ENCODE data around the gene MCCC1.

MCCC1 gene

DNA sequence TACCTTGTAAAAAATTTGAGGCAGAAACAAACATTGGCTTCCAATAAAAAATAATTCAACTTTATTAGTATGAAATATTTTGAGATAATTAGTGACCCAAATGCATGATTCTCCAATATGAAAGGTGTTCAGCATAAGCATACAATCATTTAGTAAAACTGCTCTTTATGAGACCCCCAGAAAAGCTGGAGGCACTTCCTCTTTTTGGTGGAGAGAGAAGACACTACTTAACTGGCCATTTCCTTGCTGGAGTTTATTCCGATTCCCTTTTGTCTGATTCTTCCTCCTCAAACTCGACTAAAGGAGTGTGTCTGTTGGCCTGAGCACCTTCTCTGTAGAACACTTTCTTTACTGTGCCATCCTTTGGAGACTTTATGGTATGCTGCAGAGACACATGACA, 84.1 kb downstream of the MCCC1 start:
- Histone ChIP-seq H3K18ac (ENCODE audit: low read length) (no peak overlapping the region), H3K4me3 (ENCODE audit: low read length) (no peak overlapping the region), H2BK120ac (ENCODE audit: low read depth, low read length) (no peak overlapping the region), H3K79me2 (ENCODE audit: control insufficient read depth, insufficient read depth, low read length) (no peaks in the 10 kb centered on the region), H2BK15ac (replicated peaks; ENCODE audit: low read depth) (no peak overlapping the region), H2AK5ac (ENCODE audit: low read length) (no peak overlapping the region), H2BK5ac (ENCODE audit: low read length) (no peak overlapping the region), H3K27ac (ENCODE audit: low read depth, low read length) (no peak overlapping the region), H3K4me2 (ENCODE audit: low read length) (no peak overlapping the region), H3K23ac (ENCODE audit: low read length) (no peak overlapping the region), H3K4me1 (ENCODE audit: control insufficient read depth, low read depth, low read length) (no peaks in the 10 kb centered on the region), H3K9ac (ENCODE audit: low read length) (no peak overlapping the region), H3K56ac (ENCODE audit: low read length) (no peak overlapping the region), H4K5ac (ENCODE audit: low read length) (no peak overlapping the region), H3K27me3 (ENCODE audit: insufficient read depth, low read length, poor library complexity) (no peaks in the 10 kb centered on the region), H3K79me1 (ENCODE audit: low read length) (no peaks in the 10 kb centered on the region), H3K4ac (ENCODE audit: low read depth, low read length) (no peak overlapping the region), H3K36me3 (ENCODE audit: control insufficient read depth, insufficient read depth, low read length) (no peaks in the 10 kb centered on the region), H4K8ac (ENCODE audit: low read depth, low read length) (no peak overlapping the region)
- DNase-seq: no peak
- WGBS (ENCODE audit: extremely low coverage, insufficient coverage, low lambda C conversion rate): no CpG with 5 or more reads among the region's 2 CpGs

DNA sequence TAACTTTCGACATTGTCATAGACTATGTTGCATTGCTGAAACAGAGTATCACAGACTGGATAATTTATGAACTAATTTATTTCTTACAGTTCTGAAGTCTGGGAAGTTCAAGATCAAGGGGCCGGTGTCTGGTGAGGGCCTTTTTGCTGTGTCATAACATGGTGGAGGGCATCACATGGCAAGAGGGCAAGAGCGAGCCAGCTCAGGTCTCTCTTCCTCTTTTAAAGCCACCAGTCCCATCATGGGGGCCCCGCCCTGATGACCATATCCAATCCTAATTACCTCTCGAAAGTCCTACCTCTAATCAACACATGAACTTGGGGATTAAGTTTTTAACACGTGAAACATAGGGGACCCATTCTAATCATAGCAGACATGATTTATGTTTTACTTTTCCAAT, 85.4 kb downstream of the MCCC1 start:
- Histone ChIP-seq H3K4me3 (ENCODE audit: low read length) (no peak overlapping the region), H4K5ac (ENCODE audit: low read length) (no peak overlapping the region), H3K18ac (ENCODE audit: low read length) (no peak overlapping the region), H4K8ac (ENCODE audit: low read depth, low read length) (no peak overlapping the region), H3K27ac (ENCODE audit: low read depth, low read length) (no peak overlapping the region), H3K4ac (ENCODE audit: low read depth, low read length) (no peak overlapping the region), H2BK5ac (ENCODE audit: low read length) (no peak overlapping the region), H3K56ac (ENCODE audit: low read length) (no peak overlapping the region), H3K79me1 (ENCODE audit: low read length) (no peaks in the 10 kb centered on the region), H3K4me1 (ENCODE audit: control insufficient read depth, low read depth, low read length) (no peaks in the 10 kb centered on the region), H3K27me3 (ENCODE audit: insufficient read depth, low read length, poor library complexity) (no peaks in the 10 kb centered on the region), H3K36me3 (ENCODE audit: control insufficient read depth, insufficient read depth, low read length) (no peaks in the 10 kb centered on the region), H3K23ac (ENCODE audit: low read length) (no peak overlapping the region), H2AK5ac (ENCODE audit: low read length) (no peak overlapping the region), H2BK15ac (replicated peaks; ENCODE audit: low read depth) (no peak overlapping the region), H2BK120ac (ENCODE audit: low read depth, low read length) (no peak overlapping the region), H3K9ac (ENCODE audit: low read length) (no peak overlapping the region), H3K4me2 (ENCODE audit: low read length) (no peak overlapping the region), H3K79me2 (ENCODE audit: control insufficient read depth, insufficient read depth, low read length) (no peaks in the 10 kb centered on the region)
- WGBS (ENCODE audit: extremely low coverage, insufficient coverage, low lambda C conversion rate): no CpG with 5 or more reads among the region's 6 CpGs
- no peak for DNase-seq

GRCh38 chr3:183013074-183013473, 86.2 kb downstream of the MCCC1 start:
- WGBS (ENCODE audit: extremely low coverage, insufficient coverage, low lambda C conversion rate): no CpG with 5 or more reads among the region's 5 CpGs
- no peak overlapping the region for H2BK5ac ChIP-seq (ENCODE audit: low read length)
- H3K18ac ChIP-seq (ENCODE audit: low read length): no peak overlapping the region

DNA sequence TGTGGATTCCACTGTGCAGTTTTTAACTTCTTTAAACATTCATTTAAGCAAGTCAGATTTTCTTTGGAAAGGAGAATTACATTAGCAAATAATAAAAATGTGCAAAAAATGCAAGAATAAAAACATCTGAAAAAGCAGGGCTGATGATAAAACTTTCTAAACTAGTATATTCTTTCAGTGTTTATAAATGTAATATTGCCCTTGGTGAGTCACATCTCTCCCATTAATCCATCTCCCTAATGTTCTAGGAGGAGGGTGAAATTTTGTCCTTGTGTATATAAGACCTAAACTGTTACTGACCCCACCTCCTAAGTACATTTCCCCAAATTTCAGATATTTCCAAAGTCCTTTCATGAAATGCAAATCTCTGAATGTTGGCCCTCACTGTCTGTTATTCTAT, 90.5 kb downstream of the MCCC1 start:
- no peak overlapping the region for H3K4me3 ChIP-seq (ENCODE audit: low read length)
- H2AK5ac ChIP-seq (ENCODE audit: low read length): no peak overlapping the region
- no peak overlapping the region for H4K8ac ChIP-seq (ENCODE audit: low read depth, low read length)

More at GRCh38 chr3:183013074-183013473, 86.2 kb downstream of the MCCC1 start:
- H3K4me2 ChIP-seq (ENCODE audit: low read length): no peak overlapping the region
- H2AK5ac ChIP-seq (ENCODE audit: low read length): no peak overlapping the region
- no peak overlapping the region for H3K4ac ChIP-seq (ENCODE audit: low read depth, low read length)
- no peak for DNase-seq
- no peaks in the 10 kb centered on the region for H3K4me1 ChIP-seq (ENCODE audit: control insufficient read depth, low read depth, low read length)
- no peak overlapping the region for H4K8ac ChIP-seq (ENCODE audit: low read depth, low read length)
- H3K9ac ChIP-seq (ENCODE audit: low read length): no peak overlapping the region
- H3K23ac ChIP-seq (ENCODE audit: low read length): no peak overlapping the region
- H3K4me3 ChIP-seq (ENCODE audit: low read length): no peak overlapping the region
- no peaks in the 10 kb centered on the region for H3K27me3 ChIP-seq (ENCODE audit: insufficient read depth, low read length, poor library complexity)
- no peak overlapping the region for H4K5ac ChIP-seq (ENCODE audit: low read length)
- no peak overlapping the region for H3K27ac ChIP-seq (ENCODE audit: low read depth, low read length)
- no peaks in the 10 kb centered on the region for H3K36me3 ChIP-seq (ENCODE audit: control insufficient read depth, insufficient read depth, low read length)
- H3K56ac ChIP-seq (ENCODE audit: low read length): no peak overlapping the region
- no peaks in the 10 kb centered on the region for H3K79me1 ChIP-seq (ENCODE audit: low read length)
- H3K79me2 ChIP-seq (ENCODE audit: control insufficient read depth, insufficient read depth, low read length): no peaks in the 10 kb centered on the region
- H2BK15ac ChIP-seq (replicated peaks; ENCODE audit: low read depth): no peak overlapping the region
- H2BK120ac ChIP-seq (ENCODE audit: low read depth, low read length): no peak overlapping the region

DNA sequence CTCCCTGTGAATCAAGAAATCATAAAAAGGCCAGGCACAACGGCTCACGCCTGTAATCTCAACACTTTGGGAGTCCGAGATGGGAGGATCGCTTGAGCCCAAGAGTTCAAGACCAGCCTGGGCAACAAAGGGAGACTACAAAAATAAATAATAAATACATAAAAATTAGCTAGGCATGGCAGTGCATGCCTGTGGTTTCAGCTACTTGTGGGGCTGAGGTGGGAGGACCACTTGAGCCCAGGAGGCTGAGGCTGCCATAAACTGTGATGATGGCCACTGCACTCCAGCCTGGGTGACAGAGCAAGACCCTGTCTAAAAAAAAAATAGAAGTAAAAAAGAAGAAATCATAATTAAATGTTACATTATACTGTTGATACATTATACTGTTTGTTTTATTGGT, 91.0 kb downstream of the MCCC1 start:
- Histone ChIP-seq H3K27me3 (ENCODE audit: insufficient read depth, low read length, poor library complexity) (no peaks in the 10 kb centered on the region), H4K8ac (ENCODE audit: low read depth, low read length) (no peak overlapping the region), H3K79me2 (ENCODE audit: control insufficient read depth, insufficient read depth, low read length) (no peaks in the 10 kb centered on the region), H3K4ac (ENCODE audit: low read depth, low read length) (no peak overlapping the region), H2BK5ac (ENCODE audit: low read length) (no peak overlapping the region), H2AK5ac (ENCODE audit: low read length) (no peak overlapping the region), H3K18ac (ENCODE audit: low read length) (no peak overlapping the region), H3K4me3 (ENCODE audit: low read length) (no peak overlapping the region), H3K79me1 (ENCODE audit: low read length) (no peaks in the 10 kb centered on the region), H3K4me2 (ENCODE audit: low read length) (no peak overlapping the region), H3K23ac (ENCODE audit: low read length) (no peak overlapping the region), H2BK15ac (replicated peaks; ENCODE audit: low read depth) (no peak overlapping the region), H3K9ac (ENCODE audit: low read length) (no peak overlapping the region), H3K56ac (ENCODE audit: low read length) (no peak overlapping the region), H3K4me1 (ENCODE audit: control insufficient read depth, low read depth, low read length) (no peaks in the 10 kb centered on the region), H3K27ac (ENCODE audit: low read depth, low read length) (no peak overlapping the region), H3K36me3 (ENCODE audit: control insufficient read depth, insufficient read depth, low read length) (no peaks in the 10 kb centered on the region), H2BK120ac (ENCODE audit: low read depth, low read length) (no peak overlapping the region), H4K5ac (ENCODE audit: low read length) (no peak overlapping the region)
- no peak for DNase-seq
- WGBS (ENCODE audit: extremely low coverage, insufficient coverage, low lambda C conversion rate): no CpG with 5 or more reads among the region's 4 CpGs

More for the DNA sequence above, 90.5 kb downstream of the MCCC1 start:
- no peaks in the 10 kb centered on the region for H3K36me3 ChIP-seq (ENCODE audit: control insufficient read depth, insufficient read depth, low read length)
- H3K79me2 ChIP-seq (ENCODE audit: control insufficient read depth, insufficient read depth, low read length): no peaks in the 10 kb centered on the region
- H2BK5ac ChIP-seq (ENCODE audit: low read length): no peak overlapping the region
- no peak overlapping the region for H3K4ac ChIP-seq (ENCODE audit: low read depth, low read length)
- DNase-seq: no peak
- H3K79me1 ChIP-seq (ENCODE audit: low read length): no peaks in the 10 kb centered on the region
- no peaks in the 10 kb centered on the region for H3K4me1 ChIP-seq (ENCODE audit: control insufficient read depth, low read depth, low read length)
- no peak overlapping the region for H2BK120ac ChIP-seq (ENCODE audit: low read depth, low read length)
- H3K56ac ChIP-seq (ENCODE audit: low read length): no peak overlapping the region
- no peak overlapping the region for H3K18ac ChIP-seq (ENCODE audit: low read length)
- H3K23ac ChIP-seq (ENCODE audit: low read length): no peak overlapping the region
- H4K5ac ChIP-seq (ENCODE audit: low read length): no peak overlapping the region
- no peak overlapping the region for H3K4me2 ChIP-seq (ENCODE audit: low read length)
- H3K9ac ChIP-seq (ENCODE audit: low read length): no peak overlapping the region
- H2BK15ac ChIP-seq (replicated peaks; ENCODE audit: low read depth): no peak overlapping the region
- no peak overlapping the region for H3K27ac ChIP-seq (ENCODE audit: low read depth, low read length)
- H3K27me3 ChIP-seq (ENCODE audit: insufficient read depth, low read length, poor library complexity): no peaks in the 10 kb centered on the region

- Histone ChIP-seq H3K4ac (ENCODE audit: low read depth, low read length) (no peak overlapping the region), H3K4me2 (ENCODE audit: low read length) (no peak overlapping the region), H2BK5ac (ENCODE audit: low read length) (no peak overlapping the region), H3K79me1 (ENCODE audit: low read length) (no peaks in the 10 kb centered on the region), H2BK120ac (ENCODE audit: low read depth, low read length) (no peak overlapping the region), H3K4me3 (ENCODE audit: low read length) (no peak overlapping the region), H3K27me3 (ENCODE audit: insufficient read depth, low read length, poor library complexity) (no peaks in the 10 kb centered on the region), H2BK15ac (replicated peaks; ENCODE audit: low read depth) (no peak overlapping the region), H3K4me1 (ENCODE audit: control insufficient read depth, low read depth, low read length) (no peaks in the 10 kb centered on the region), H4K8ac (ENCODE audit: low read depth, low read length) (no peak overlapping the region), H3K56ac (ENCODE audit: low read length) (no peak overlapping the region), H4K5ac (ENCODE audit: low read length) (no peak overlapping the region), H3K23ac (ENCODE audit: low read length) (no peak overlapping the region), H3K36me3 (ENCODE audit: control insufficient read depth, insufficient read depth, low read length) (no peaks in the 10 kb centered on the region), H2AK5ac (ENCODE audit: low read length) (no peak overlapping the region), H3K79me2 (ENCODE audit: control insufficient read depth, insufficient read depth, low read length) (no peaks in the 10 kb centered on the region), H3K9ac (ENCODE audit: low read length) (no peak overlapping the region), H3K18ac (ENCODE audit: low read length) (no peak overlapping the region), H3K27ac (ENCODE audit: low read depth, low read length) (no peak overlapping the region)
- no CpG with 5 or more reads among the region's 10 CpGs for WGBS (ENCODE audit: extremely low coverage, insufficient coverage, low lambda C conversion rate)
- no peak for DNase-seq
Observed at GRCh38 chr3:183006396-183007002, 92.8 kb downstream of the MCCC1 start.
